IMR-90 (cell line): ENCODE measurements around the gene AKAP13. TPM values are rescaled to one million over a fixed set of nuclear protein-coding genes. Genes with fewer than 3 reads are reported as not detected.

ENCODE experiments used
- ATAC-seq: fragments of 200-7000 bp; cut with Tn5 transposase; 2 replicates; pipeline ENCODE4 v1.9.1; 2020; ENCODE audit warnings: low read depth, mild to moderate bottlenecking, moderate library complexity
- BruUV-seq: library from RNA; stranded (reverse); fragments of 400-500 nt; replicated peaks from 2 replicates; lab custom pipeline; 2021; lab: Mats Ljungman, UMichigan
- CTCF ChIA-PET: fragments of 300-600 bp; formaldehyde crosslinking; extraction: SDS; loops from one replicate; lab custom pipeline; 2021; ENCODE audit warnings: antibody characterized with exemption; lab: Yijun Ruan, JAX
- POLR2A ChIA-PET: fragments of 300-600 bp; sonication (Branson Sonifier 250); formaldehyde crosslinking; loops from one replicate; lab custom pipeline; 2022; ENCODE audit warnings: antibody characterized with exemption; ENCODE audit not compliant: unreplicated experiment; lab: Charles Lee
- DNase-seq: peaks from one replicate; pipeline ENCODE4 v3.0.0; 2013
- H2AFZ ChIP-seq: replicated peaks from 2 replicates; pipeline ENCODE3; 2013; ENCODE audit warnings: low read length, mild to moderate bottlenecking; ENCODE audit not compliant: poor library complexity
- H2AK5ac ChIP-seq: 2 replicates; pipeline ENCODE4 v1.6.1; 2013; ENCODE audit warnings: low read depth, low read length, inconsistent platforms
- H2AK9ac ChIP-seq: replicated peaks from 2 replicates; pipeline ENCODE3; 2013; ENCODE audit warnings: mild to moderate bottlenecking, low read depth, low read length, moderate library complexity; ENCODE audit not compliant: poor library complexity
- H2BK120ac ChIP-seq: 2 replicates; pipeline ENCODE4 v1.6.1; 2013; ENCODE audit warnings: low read depth, low read length, inconsistent platforms
- H2BK15ac ChIP-seq: 3 replicates; pipeline ENCODE4 v1.6.1; 2013; ENCODE audit warnings: low read depth, low read length, inconsistent platforms
- H2BK20ac ChIP-seq: 2 replicates; pipeline ENCODE4 v1.6.1; 2013; ENCODE audit warnings: low read depth, mild to moderate bottlenecking, inconsistent platforms, low read length, moderate library complexity
- H2BK5ac ChIP-seq: 2 replicates; pipeline ENCODE4 v1.6.1; 2013; ENCODE audit warnings: mild to moderate bottlenecking, low read depth, low read length, inconsistent platforms; ENCODE audit not compliant: poor library complexity, severe bottlenecking
- H3K14ac ChIP-seq: replicated peaks from 2 replicates; pipeline ENCODE4 v1.6.1; 2013; ENCODE audit warnings: low read depth, low read length, inconsistent platforms
- H3K18ac ChIP-seq: 2 replicates; pipeline ENCODE4 v1.6.1; 2013; ENCODE audit warnings: low read depth, low read length, control low read depth
- H3K23ac ChIP-seq: 2 replicates; pipeline ENCODE4 v1.6.1; 2013; ENCODE audit warnings: low read depth, low read length, inconsistent platforms
- H3K27ac ChIP-seq: 2 replicates; pipeline ENCODE4 v1.5.1; 2013; ENCODE audit warnings: mild to moderate bottlenecking, control low read depth, low read length; ENCODE audit not compliant: insufficient read depth
- H3K27me3 ChIP-seq: 2 replicates; pipeline ENCODE4 v1.6.1; 2013; ENCODE audit warnings: low read length; ENCODE audit not compliant: control insufficient read depth, insufficient read depth
- H3K36me3 ChIP-seq: 2 replicates; pipeline ENCODE4 v1.6.1; 2013; ENCODE audit warnings: low read length, mixed read lengths; ENCODE audit not compliant: control insufficient read depth, insufficient read depth
- H3K4ac ChIP-seq: 2 replicates; pipeline ENCODE4 v1.6.1; 2013; ENCODE audit warnings: low read depth, low read length, inconsistent platforms
- H3K4me1 ChIP-seq: 2 replicates; pipeline ENCODE4 v1.6.1; 2013; ENCODE audit warnings: low read length, mixed read lengths; ENCODE audit not compliant: control insufficient read depth, insufficient read depth
- H3K4me2 ChIP-seq: 2 replicates; pipeline ENCODE4 v1.6.1; 2013; ENCODE audit warnings: low read depth, mild to moderate bottlenecking, control low read depth, low read length, moderate library complexity
- H3K4me3 ChIP-seq: 2 replicates; pipeline ENCODE4 v1.5.1; 2013; ENCODE audit warnings: low read depth, mild to moderate bottlenecking, control low read depth, low read length, moderate library complexity; ENCODE audit not compliant: insufficient read depth
- H3K56ac ChIP-seq: 2 replicates; pipeline ENCODE4 v1.6.1; 2013; ENCODE audit warnings: low read length, inconsistent platforms; ENCODE audit not compliant: insufficient read depth; ENCODE audit errors: extremely low read depth
- H3K79me1 ChIP-seq, 2 experiments: 2 replicates each; pipeline ENCODE4 v1.6.1; 2013; ENCODE audit warnings: low read length in 2 of 2, inconsistent platforms in 1 of 2, low read depth in 1 of 2
- H3K9ac ChIP-seq: 2 replicates; pipeline ENCODE4 v1.6.1; 2013; ENCODE audit warnings: low read depth, low read length, control low read depth
- H3K9me1 ChIP-seq: 2 replicates; pipeline ENCODE4 v1.6.1; 2013; ENCODE audit warnings: low read length, inconsistent platforms; ENCODE audit not compliant: insufficient read depth
- H3K9me3 ChIP-seq: 2 replicates; pipeline ENCODE4 v1.6.1; 2013; ENCODE audit warnings: low read length; ENCODE audit not compliant: control insufficient read depth, insufficient read depth
- H4K20me1 ChIP-seq: 2 replicates; pipeline ENCODE4 v1.6.1; 2013; ENCODE audit warnings: low read length, inconsistent platforms; ENCODE audit not compliant: insufficient read depth
- H4K5ac ChIP-seq: 2 replicates; pipeline ENCODE4 v1.6.1; 2013; ENCODE audit warnings: mild to moderate bottlenecking, low read depth, low read length, control low read depth
- H4K8ac ChIP-seq, 2 experiments: 2 replicates each; pipeline ENCODE4 v1.6.1; 2013; ENCODE audit warnings: low read depth in 2 of 2, low read length in 2 of 2, control low read depth in 1 of 2, inconsistent platforms in 1 of 2
- H4K91ac ChIP-seq: 2 replicates; pipeline ENCODE4 v1.6.1; 2013; ENCODE audit warnings: low read depth, low read length, inconsistent platforms; ENCODE audit not compliant: insufficient read depth
- ELK1 ChIP-seq: fragments of 150-350 bp; IDR thresholded peaks from 2 replicates; pipeline ENCODE4 v1.6.1; 2016; ENCODE audit warnings: low read depth, mild to moderate bottlenecking, low read length, moderate library complexity, borderline replicate concordance
- MAFK ChIP-seq: IDR thresholded peaks from 2 replicates; pipeline ENCODE4 v1.6.1; 2012; ENCODE audit warnings: low read depth, low read length, improper control_type of control experiment
- NFE2L2 ChIP-seq: fragments of 150-350 bp; IDR thresholded peaks from 2 replicates; pipeline ENCODE4 v1.6.1; 2016; ENCODE audit warnings: low read depth, mild to moderate bottlenecking, low read length
- POLR2A ChIP-seq: IDR thresholded peaks from 2 replicates; pipeline ENCODE4 v1.6.1; 2012; ENCODE audit warnings: mild to moderate bottlenecking, low read depth, low read length
- RAD21 ChIP-seq: IDR thresholded peaks from 2 replicates; pipeline ENCODE4 v1.6.1; 2012; ENCODE audit warnings: low read length, improper control_type of control experiment
- RFX5 ChIP-seq: IDR thresholded peaks from 2 replicates; pipeline ENCODE4 v1.8.0; 2012; ENCODE audit warnings: low read depth, mild to moderate bottlenecking, low read length, moderate library complexity
- USF2 ChIP-seq: fragments of 150-350 bp; IDR thresholded peaks from 2 replicates; pipeline ENCODE4 v1.6.1; 2017; ENCODE audit warnings: mild to moderate bottlenecking, antibody characterized with exemption, low read length, low read depth
- WGBS, 2 experiments: methylation state at CpG; one replicate each; pipeline versions ENCODE4 v1.1.5 to v1.1.7; 2013; ENCODE audit warnings: missing lambda C conversion rate in 2 of 2; ENCODE audit not compliant: insufficient read length in 1 of 2; ENCODE audit errors: extremely low coverage in 2 of 2; 5-methylcytosine and 5-hydroxymethylcytosine counted together
- dilution Hi-C: fragments of 300-500 bp; cut with HindIII; formaldehyde crosslinking; loops from one replicate; pipeline ENCODE4 v1.14.3; 2018; ENCODE audit warnings: low sequenced_read_pairs; ENCODE audit not compliant: unreplicated experiment
- in situ Hi-C: fragments of 300-500 bp; cut with MboI; formaldehyde crosslinking; loops from 3 replicates; pipeline ENCODE4 v1.14.3; 2019; ENCODE audit warnings: low sequenced_read_pairs, inconsistent platforms, mixed read lengths
- intact Hi-C: fragments of 100-400 bp; cut with micrococcal nuclease; formaldehyde crosslinking; loops from 2 replicates; pipeline ENCODE4 v1.10.0; 2022
- polyA plus RNA-seq, 3 experiments: library from polyadenylated mRNA; depleted of rRNA; stranded (reverse); fragments of >200 nt; gene quantifications; 2 replicates each; pipeline ENCODE4 v1.2.3, GENCODE V29; 2012; ENCODE audit warnings: low replicate concordance in 1 of 3
- total RNA-seq: library from RNA; depleted of rRNA; stranded (reverse); fragments of >200 nt; gene quantifications from 2 replicates; pipeline ENCODE4 v1.2.3, GENCODE V29; 2012

AKAP13 gene
- total and polyA plus RNA-seq, 2 of the 4 experiments (the other 2 are of a cell fraction): 10.4 to 46.4 TPM

GRCh38 chr15:85685356-85685755 lies 305.0 kb downstream of the AKAP13 start:
- in situ Hi-C loops: no loop called here
- POLR2A ChIA-PET: no interaction called here

More at GRCh38 chr15:85685356-85685755, 305.0 kb downstream of the AKAP13 start:
- TF ChIP-seq ELK1: no peak
- TF ChIP-seq POLR2A: no peak
- TF ChIP-seq MAFK: no peak
- TF ChIP-seq RAD21: no peak
- no peak for TF ChIP-seq RFX5
- no peak for TF ChIP-seq NFE2L2
- no peak for TF ChIP-seq USF2
- Histone ChIP-seq H2AK9ac (no peak overlapping the region), H3K14ac (no peak overlapping the region), H3K79me1 (0 out of 4 replicates have a peak, but pooled peaks cover 0 to 6% of the 10 kb centered on the region in 2 experiments), H4K5ac (no peak overlapping the region), H2BK120ac (no peak overlapping the region), H3K23ac (no peak overlapping the region), H3K4me3 (no peak overlapping the region), H3K18ac (no peak overlapping the region), H3K9me1 (0 out of 2 replicates have a peak, but pooled peaks cover 3% of the 10 kb centered on the region), H3K27ac (no peak overlapping the region), H3K9ac (no peak overlapping the region), H3K9me3 (no peaks in the 10 kb centered on the region), H2BK5ac (no peak overlapping the region), H3K27me3 (no peaks in the 10 kb centered on the region), H2BK20ac (no peak overlapping the region), H3K56ac (no peak overlapping the region), H3K4me1 (peaks cover 2% of the 10 kb centered on the region; the same call in 1 of the 2 replicates), H3K36me3 (peaks cover 11% of the 10 kb centered on the region), H3K4ac (no peak overlapping the region), H2AK5ac (no peak overlapping the region), H2AFZ (no peak overlapping the region), H3K4me2 (no peak overlapping the region), H4K20me1 (no peaks in the 10 kb centered on the region), H4K8ac (no peak overlapping the region), H2BK15ac (no peak overlapping the region), H4K91ac (no peak overlapping the region)
- dilution Hi-C loops: no loop called here
- ATAC-seq: no peak
- CTCF ChIA-PET: no interaction called here
- intact Hi-C loops: no loop called here
- DNase-seq: no peak
- BruUV-seq: no TSS peak
- WGBS, 2 experiments: 100% methylated on average over 1 of the region's 9 CpGs; no CpG with 5 or more reads in 1 of the 2 experiments
